C4-2B (cell line): Measurements from ENCODE around the gene MFSD6L.

Experiments
- H3K27ac ChIP-seq: fragments of 450-650 bp; 2 replicates; pipeline ENCODE4 v1.5.1; 2017
- CTCF ChIP-seq: fragments of 450-650 bp; conservative IDR thresholded peaks from 2 replicates; pipeline ENCODE4 v1.5.1; 2017; ENCODE audit warnings: mild to moderate bottlenecking
- ZFX ChIP-seq: fragments of 450-650 bp; IDR thresholded peaks from 2 replicates; pipeline ENCODE4 v1.6.1; 2017

MFSD6L gene

GRCh38 chr17:8797621-8798175 is 1.5 kb downstream of the MFSD6L start:
- TF ChIP-seq ZFX (no peak), CTCF (no peak)

GRCh38 chr17:8794636-8795035 is 4.5 kb downstream of the MFSD6L start:
- TF ChIP-seq ZFX, result no peak
- no peak overlapping the region for H3K27ac ChIP-seq

More at GRCh38 chr17:8797621-8798175, 1.5 kb downstream of the MFSD6L start:
- H3K27ac ChIP-seq, result no peak overlapping the region

GRCh38 chr17:8793649-8794048 is 5.5 kb downstream of the MFSD6L start:
- no peak overlapping the region for H3K27ac ChIP-seq
- TF ChIP-seq ZFX, result no peak
- TF ChIP-seq CTCF, result no peak

- no peak overlapping the region for H3K27ac ChIP-seq
- no peak for TF ChIP-seq ZFX
- no peak for TF ChIP-seq CTCF
Measured at GRCh38 chr17:8792646-8793045, 6.5 kb downstream of the MFSD6L start.

- no peak for TF ChIP-seq CTCF
- no peak for TF ChIP-seq ZFX
- no peak overlapping the region for H3K27ac ChIP-seq
Measured at GRCh38 chr17:8791910-8792270, 7.3 kb downstream of the MFSD6L start.

- TF ChIP-seq CTCF (no peak; the same call in 1 of the 2 replicates), ZFX (no peak)
- H3K27ac ChIP-seq, result no peak overlapping the region
Measured at GRCh38 chr17:8791248-8791909, 7.8 kb downstream of the MFSD6L start.

GRCh38 chr17:8789743-8790142 is 9.4 kb downstream of the MFSD6L start:
- no peak overlapping the region for H3K27ac ChIP-seq
- TF ChIP-seq CTCF, result no peak
- no peak for TF ChIP-seq ZFX

GRCh38 chr17:8788998-8789397 is 10.2 kb downstream of the MFSD6L start:
- H3K27ac ChIP-seq, result no peak overlapping the region
- TF ChIP-seq ZFX, result no peak
- no peak for TF ChIP-seq CTCF
